ENCODE data around the gene AGXT.

GRCh38 chr2:240894006-240894405 lies 25.4 kb downstream of the AGXT start:
- TF ChIP-seq, protein P1, sequence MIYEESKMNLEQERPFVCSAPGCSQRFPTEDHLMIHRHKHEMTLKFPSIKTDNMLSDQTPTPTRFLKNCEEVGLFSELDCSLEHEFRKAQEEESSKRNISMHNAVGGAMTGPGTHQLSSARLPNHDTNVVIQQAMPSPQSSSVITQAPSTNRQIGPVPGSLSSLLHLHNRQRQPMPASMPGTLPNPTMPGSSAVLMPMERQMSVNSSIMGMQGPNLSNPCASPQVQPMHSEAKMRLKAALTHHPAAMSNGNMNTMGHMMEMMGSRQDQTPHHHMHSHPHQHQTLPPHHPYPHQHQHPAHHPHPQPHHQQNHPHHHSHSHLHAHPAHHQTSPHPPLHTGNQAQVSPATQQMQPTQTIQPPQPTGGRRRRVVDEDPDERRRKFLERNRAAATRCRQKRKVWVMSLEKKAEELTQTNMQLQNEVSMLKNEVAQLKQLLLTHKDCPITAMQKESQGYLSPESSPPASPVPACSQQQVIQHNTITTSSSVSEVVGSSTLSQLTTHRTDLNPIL (CRISPR knock-in tag; IDR thresholded peaks at IDR 0.05; ENCODE audit: low read depth): no peak
- TF ChIP-seq PPARA (CRISPR knock-in tag; IDR thresholded peaks at IDR 0.05; ENCODE audit: borderline replicate concordance): no peak
- TF ChIP-seq ZNF70 (CRISPR knock-in tag; IDR thresholded peaks at IDR 0.05): no peak
- no peak for TF ChIP-seq OSR1 (CRISPR knock-in tag; IDR thresholded peaks at IDR 0.05)
- TF ChIP-seq ZNF565 (CRISPR knock-in tag; conservative IDR thresholded peaks at IDR 0.05; ENCODE audit: low read depth): no peak
- no peak for TF ChIP-seq CSDC2 (CRISPR knock-in tag; IDR thresholded peaks at IDR 0.05)
- no peak for TF ChIP-seq TOX (CRISPR knock-in tag; IDR thresholded peaks at IDR 0.05; ENCODE audit: borderline replicate concordance)
- no peak for TF ChIP-seq ZFP30 (CRISPR knock-in tag; IDR thresholded peaks at IDR 0.05)
- TF ChIP-seq, protein P2, sequence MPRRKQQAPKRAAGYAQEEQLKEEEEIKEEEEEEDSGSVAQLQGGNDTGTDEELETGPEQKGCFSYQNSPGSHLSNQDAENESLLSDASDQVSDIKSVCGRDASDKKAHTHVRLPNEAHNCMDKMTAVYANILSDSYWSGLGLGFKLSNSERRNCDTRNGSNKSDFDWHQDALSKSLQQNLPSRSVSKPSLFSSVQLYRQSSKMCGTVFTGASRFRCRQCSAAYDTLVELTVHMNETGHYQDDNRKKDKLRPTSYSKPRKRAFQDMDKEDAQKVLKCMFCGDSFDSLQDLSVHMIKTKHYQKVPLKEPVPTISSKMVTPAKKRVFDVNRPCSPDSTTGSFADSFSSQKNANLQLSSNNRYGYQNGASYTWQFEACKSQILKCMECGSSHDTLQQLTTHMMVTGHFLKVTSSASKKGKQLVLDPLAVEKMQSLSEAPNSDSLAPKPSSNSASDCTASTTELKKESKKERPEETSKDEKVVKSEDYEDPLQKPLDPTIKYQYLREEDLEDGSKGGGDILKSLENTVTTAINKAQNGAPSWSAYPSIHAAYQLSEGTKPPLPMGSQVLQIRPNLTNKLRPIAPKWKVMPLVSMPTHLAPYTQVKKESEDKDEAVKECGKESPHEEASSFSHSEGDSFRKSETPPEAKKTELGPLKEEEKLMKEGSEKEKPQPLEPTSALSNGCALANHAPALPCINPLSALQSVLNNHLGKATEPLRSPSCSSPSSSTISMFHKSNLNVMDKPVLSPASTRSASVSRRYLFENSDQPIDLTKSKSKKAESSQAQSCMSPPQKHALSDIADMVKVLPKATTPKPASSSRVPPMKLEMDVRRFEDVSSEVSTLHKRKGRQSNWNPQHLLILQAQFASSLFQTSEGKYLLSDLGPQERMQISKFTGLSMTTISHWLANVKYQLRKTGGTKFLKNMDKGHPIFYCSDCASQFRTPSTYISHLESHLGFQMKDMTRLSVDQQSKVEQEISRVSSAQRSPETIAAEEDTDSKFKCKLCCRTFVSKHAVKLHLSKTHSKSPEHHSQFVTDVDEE (CRISPR knock-in tag; IDR thresholded peaks at IDR 0.05): no peak
- TF ChIP-seq ARNTL (CRISPR knock-in tag; IDR thresholded peaks at IDR 0.05; ENCODE audit: borderline replicate concordance, low read depth): no peak
